Gastrocnemius medialis (tissue), 4 donors: Measurements from ENCODE around the gene EHD1.

Source experiments
- CTCF ChIP-seq, 5 experiments: fragments of 450-650 bp in 3 of 5; fragments of 200-600 bp in 2 of 5; sonication (generic) in 2 of 5; IDR thresholded peaks in 4 of 5; conservative IDR thresholded peaks in 1 of 5; 1 replicate in 4 of 5; 2 replicates in 1 of 5; pipeline ENCODE4 v1.5.1; 2016 to 2019; ENCODE audit warnings: antibody characterized with exemption in 5 of 5, mild to moderate bottlenecking in 3 of 5, moderate library complexity in 3 of 5
- POLR2A ChIP-seq, 2 donors: fragments of 450-650 bp; IDR thresholded peaks; one replicate each; pipeline ENCODE4 v1.6.1; 2017; ENCODE audit warnings: antibody characterized with exemption in 2 of 2, mild to moderate bottlenecking in 2 of 2, moderate library complexity in 2 of 2

DNA sequence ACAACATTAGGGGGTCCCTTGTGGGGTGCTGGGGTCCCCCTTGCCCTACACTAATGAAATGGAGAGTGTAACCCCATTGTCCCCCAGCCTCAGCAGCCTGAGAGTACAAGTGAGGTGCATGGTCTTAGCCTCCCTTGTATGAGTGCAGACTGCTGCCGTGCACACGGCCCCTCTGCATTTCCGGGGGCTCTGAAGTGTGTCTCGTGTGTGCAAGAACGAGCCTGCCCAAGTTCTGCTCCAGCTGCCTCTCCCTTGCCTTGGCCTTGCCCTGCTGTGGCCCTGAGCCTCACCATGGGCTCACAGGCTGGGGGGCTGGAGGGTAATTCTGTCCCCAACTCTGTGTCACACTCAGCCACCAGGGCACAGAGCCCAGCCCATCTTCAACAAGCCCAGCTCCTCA lies 5.2 kb upstream of the EHD1 start:
- no peak for TF ChIP-seq CTCF (IDR thresholded peaks at IDR 0.05 in 4 of 5, conservative IDR thresholded peaks at IDR 0.05 in 1 of 5)
- TF ChIP-seq POLR2A (IDR thresholded peaks at IDR 0.05): no peak
